K562 (cell line): ENCODE measurements around the gene INPP4B. TPM values are rescaled to one million over a fixed set of nuclear protein-coding genes. Genes with fewer than 3 reads are reported as not detected.

Experiments used
- ATAC-seq: fragments of 200-7000 bp; cut with Tn5 transposase; 3 replicates; pipeline ENCODE4 v1.9.1; 2020; ENCODE audit warnings: moderate library complexity
- BruUV-seq: library from RNA; stranded (reverse); fragments of 400-500 nt; replicated peaks from 2 replicates; lab custom pipeline; 2021; lab: Mats Ljungman, UMichigan
- CTCF ChIA-PET: fragments of 300-600 bp; formaldehyde crosslinking; extraction: SDS; loops from one replicate; lab custom pipeline; 2021; ENCODE audit warnings: low intra/inter-chr PET ratio; lab: Yijun Ruan, JAX
- POLR2A ChIA-PET: fragments of 300-600, 350-650 bp; sonication (Branson Sonifier 250); formaldehyde crosslinking; extraction: SDS; loops from one replicate; lab custom pipeline; 2021; ENCODE audit warnings: antibody characterized with exemption, inconsistent platforms; lab: Yijun Ruan, JAX
- DNase-seq, 4 experiments: peaks; one replicate each; pipeline versions ENCODE4 v3.0.0 to v3.0.0-alpha.2; 2011 to 2018; ENCODE audit warnings: low spot score in 3 of 4, mixed read lengths in 3 of 4; ENCODE audit errors: extremely low read depth in 1 of 4
- FAIRE-seq: peaks from 2 replicates; lab custom pipeline; 2011; peaks lifted over from hg19 to GRCh38; lab: Jason Lieb, UNC
- H2AFZ ChIP-seq: 2 replicates; pipeline ENCODE4 v1.6.0; 2011; ENCODE audit warnings: low read depth, low read length, control low read depth, inconsistent platforms
- H3K27ac ChIP-seq: fragments of 200-600 bp; 3 replicates; pipeline ENCODE4 v1.8.0; 2011; ENCODE audit warnings: low read depth, mild to moderate bottlenecking, control low read depth, inconsistent platforms, low read length, moderate library complexity, mixed read lengths; ENCODE audit errors: extremely low read depth
- H3K27me3 ChIP-seq, 2 experiments: fragments of 300-600 bp in 1 of 2; 2 replicates in 1 of 2; 3 replicates in 1 of 2; pipeline versions ENCODE4 v1.6.0 to v1.8.0; 2011; ENCODE audit warnings: inconsistent platforms in 2 of 2, low read length in 2 of 2, mild to moderate bottlenecking in 1 of 2, mixed read lengths in 1 of 2, moderate library complexity in 1 of 2; ENCODE audit not compliant: control insufficient read depth in 2 of 2, insufficient read depth in 2 of 2
- H3K36me3 ChIP-seq: fragments of 300-600 bp; 3 replicates; pipeline ENCODE4 v1.8.0; 2011; ENCODE audit warnings: mild to moderate bottlenecking, low read length, inconsistent platforms; ENCODE audit not compliant: control insufficient read depth, insufficient read depth
- H3K4me1 ChIP-seq, 2 experiments: fragments of 200-600 bp in 1 of 2; replicated peaks in 1 of 2; 2 replicates in 1 of 2; 3 replicates in 1 of 2; pipeline versions ENCODE4 v1.5.1 to v1.8.0; 2011; ENCODE audit warnings: inconsistent platforms in 2 of 2, low read length in 2 of 2, mild to moderate bottlenecking in 1 of 2, mixed read lengths in 1 of 2, moderate library complexity in 1 of 2; ENCODE audit not compliant: control insufficient read depth in 2 of 2, insufficient read depth in 2 of 2
- H3K4me2 ChIP-seq: 2 replicates; pipeline ENCODE4 v1.6.1; 2011; ENCODE audit warnings: low read length, control low read depth, inconsistent platforms, mixed read lengths; ENCODE audit not compliant: insufficient read depth
- H3K4me3 ChIP-seq: fragments of 200-600 bp; sonication (generic), shearing (Covaris generic); 2 replicates; pipeline ENCODE4 v1.5.1; 2016; ENCODE audit warnings: control low read depth, inconsistent platforms
- H3K79me2 ChIP-seq: fragments of 200-600 bp; 3 replicates; pipeline ENCODE4 v1.8.0; 2011; ENCODE audit warnings: low read length, inconsistent platforms; ENCODE audit not compliant: control insufficient read depth, insufficient read depth
- H3K9ac ChIP-seq, 2 experiments: 2 replicates each; pipeline versions ENCODE4 v1.6.0 to v1.6.1; 2011; ENCODE audit warnings: low read depth in 2 of 2, low read length in 2 of 2, control low read depth in 1 of 2, inconsistent platforms in 1 of 2, mild to moderate bottlenecking in 1 of 2, mixed read lengths in 1 of 2; ENCODE audit not compliant: insufficient read depth in 1 of 2
- H3K9me1 ChIP-seq: one replicate; pipeline ENCODE4 v1.6.0; 2011; ENCODE audit warnings: inconsistent platforms, mild to moderate bottlenecking, low read length, moderate library complexity; ENCODE audit not compliant: control insufficient read depth, insufficient read depth
- H3K9me3 ChIP-seq: replicated peaks from 2 replicates; pipeline ENCODE4 v1.5.1; 2011; ENCODE audit warnings: low read depth, low read length, inconsistent platforms; ENCODE audit not compliant: control insufficient read depth, insufficient read depth
- H4K20me1 ChIP-seq: replicated peaks from 2 replicates; pipeline ENCODE4 v1.6.1; 2011; ENCODE audit warnings: low read length, inconsistent platforms, mixed read lengths; ENCODE audit not compliant: control insufficient read depth, insufficient read depth
- ARID3A ChIP-seq: IDR thresholded peaks from 2 replicates; pipeline ENCODE4 v1.6.1; 2012; ENCODE audit warnings: low read depth, low read length, improper control_type of control experiment, borderline replicate concordance
- BHLHE40 ChIP-seq: IDR thresholded peaks from 2 replicates; pipeline ENCODE4 v1.6.1; 2011; ENCODE audit warnings: low read length, improper control_type of control experiment
- CBFA2T3 ChIP-seq: fragments of 450-650 bp; IDR thresholded peaks from 2 replicates; pipeline ENCODE4 v1.6.1; 2017
- CLOCK ChIP-seq: fragments of 250-450 bp; sonication (Bioruptor Pico); IDR thresholded peaks from 2 replicates; pipeline ENCODE4 v1.4.0; 2020; ENCODE audit warnings: mild to moderate bottlenecking, moderate library complexity, borderline replicate concordance
- HDGF ChIP-seq: fragments of 450-650 bp; IDR thresholded peaks from 2 replicates; pipeline ENCODE4 v1.6.1; 2016
- MTF1 ChIP-seq: fragments of 250-450 bp; sonication (Bioruptor Pico); IDR thresholded peaks from 2 replicates; pipeline ENCODE4 v1.9.0; 2021; ENCODE audit warnings: moderate library complexity, mild to moderate bottlenecking, inconsistent platforms, borderline replicate concordance
- NR2C2 ChIP-seq, 2 experiments: fragments of 200-800 bp in 1 of 2; sonication (Bioruptor generic) in 1 of 2; sonication (generic) in 1 of 2; formaldehyde crosslinking in 1 of 2; IDR thresholded peaks; 2 replicates each; pipeline versions ENCODE4 v1.6.1 to v1.8.0; 2016 to 2022; ENCODE audit warnings: mild to moderate bottlenecking in 1 of 2, missing compliant biosample characterization in 1 of 2, missing genetic modification characterization in 1 of 2, missing genetic modification reagents in 1 of 2
- POU5F1 ChIP-seq: fragments of 150-350 bp; IDR thresholded peaks from 2 replicates; pipeline ENCODE4 v1.6.1; 2014; ENCODE audit warnings: borderline replicate concordance, low read length, low read depth, mild to moderate bottlenecking; ENCODE audit not compliant: partially characterized antibody
- RBM34 ChIP-seq: fragments of 200-400 bp; formaldehyde crosslinking; IDR thresholded peaks from 2 replicates; pipeline ENCODE4 v1.6.1; 2018; ENCODE audit warnings: low read length, borderline replicate concordance; ENCODE audit not compliant: insufficient read depth
- RBM39 ChIP-seq: fragments of 200-400 bp; formaldehyde crosslinking; optimal IDR thresholded peaks from 2 replicates; pipeline ENCODE3; 2018; ENCODE audit warnings: low read depth, low read length
- TEAD2 ChIP-seq: fragments of 450-650 bp; IDR thresholded peaks from 2 replicates; pipeline ENCODE4 v1.6.1; 2016; ENCODE audit warnings: missing genetic modification characterization, control low read depth, missing compliant biosample characterization
- WHSC1 ChIP-seq: IDR thresholded peaks from one replicate; pipeline ENCODE4 v1.6.1; 2012; ENCODE audit warnings: low read length, control low read depth, inconsistent platforms
- ZNF217 ChIP-seq: sonication (generic); formaldehyde crosslinking; IDR thresholded peaks from 2 replicates; pipeline ENCODE4 v1.8.0; 2022; ENCODE audit warnings: mild to moderate bottlenecking, missing genetic modification reagents
- ZNF79 ChIP-seq: fragments of 250-450 bp; sonication (Bioruptor Pico); IDR thresholded peaks from 2 replicates; pipeline ENCODE4 v1.4.0; 2020; ENCODE audit warnings: low read depth, mild to moderate bottlenecking, moderate library complexity
- WGBS: fragments of 100-300 bp; shearing (Covaris generic); methylation state at CpG from one replicate; pipeline ENCODE4 v1.1.6; 2016; ENCODE audit warnings: low coverage, mixed read lengths; ENCODE audit not compliant: insufficient coverage; ENCODE audit errors: missing lambda C conversion rate; 5-methylcytosine and 5-hydroxymethylcytosine counted together
- in situ Hi-C: fragments of 300-500 bp; cut with MboI; formaldehyde crosslinking; loops from 4 replicates; pipeline ENCODE4 v1.15.0; 2018; ENCODE audit warnings: inconsistent platforms, mixed read lengths
- intact Hi-C: fragments of 100-400 bp; cut with micrococcal nuclease; formaldehyde crosslinking; loops from 2 replicates; pipeline ENCODE4 v1.14.2; 2022
- polyA plus RNA-seq, 8 experiments: library from polyadenylated mRNA; depleted of rRNA in 4 of 8; stranded (reverse) in 5 of 8; unstranded in 3 of 8; fragments of >200 nt; fragmentation: Nextera tagmentation in 2 of 8; fragmentation: Illumina TruSeq in 1 of 8; extraction: Ambion mirVana in 2 of 8; extraction: Trizol in 1 of 8; gene quantifications; 2 replicates each; pipeline versions ENCODE4 v1.2.1 to v1.2.3, GENCODE V29; 2011 to 2014; ENCODE audit warnings: inconsistent platforms in 1 of 8, missing spikeins in 1 of 8
- total RNA-seq, 7 experiments: library from RNA; depleted of rRNA in 6 of 7; stranded (reverse); fragments of >200 nt in 6 of 7; fragmentation: Illumina TruSeq in 2 of 7; extraction: Trizol in 2 of 7; gene quantifications; 2 replicates each; pipeline versions ENCODE4 v1.2.1 to v1.2.3, GENCODE V29; 2011 to 2021; ENCODE audit warnings: low replicate concordance in 1 of 7
- TF ChIP-seq, protein P1 (sequence below): sonication (generic); formaldehyde crosslinking; IDR thresholded peaks from 2 replicates; pipeline ENCODE4 v1.5.0; 2020; ENCODE audit warnings: missing genetic modification reagents
- TF ChIP-seq, protein P2 (sequence below): IDR thresholded peaks from 3 replicates; pipeline ENCODE4 v1.6.1; 2011; ENCODE audit warnings: borderline replicate concordance, mild to moderate bottlenecking; ENCODE audit not compliant: insufficient read length, insufficient read depth

INPP4B gene
- total and polyA plus RNA-seq, 9 of the 15 experiments (the other 6 are each of a cell fraction or from before 2014, with no cell fraction given): 0.04 to 0.11 TPM; not detected in 7

- TF ChIP-seq CLOCK (CRISPR knock-in tag) (no peak), RBM39 (no peak), POU5F1 (no peak), WHSC1 (no peak), TEAD2 (tag) (no peak), MTF1 (no peak)
These were observed 676.9 kb downstream of the INPP4B start (continued) for GRCh38 chr4:142169216-142169615.

GRCh38 chr4:142168181-142168580, 677.9 kb downstream of the INPP4B start:
- FAIRE-seq (no peak), ATAC-seq (no peak), DNase-seq (no peak)
- ChIA-PET POLR2A (no interaction called here), CTCF (no interaction called here)
- Histone ChIP-seq H4K20me1 (no peaks in the 10 kb centered on the region), H3K4me1 (no peaks in the 10 kb centered on the region), H3K27me3 (no peaks in the 10 kb centered on the region), H3K9me3 (no peaks in the 10 kb centered on the region), H3K4me3 (no peak overlapping the region), H3K9ac (no peak overlapping the region), H3K4me2 (no peak overlapping the region), H3K27ac (no peak overlapping the region), H3K79me2 (no peaks in the 10 kb centered on the region), H3K36me3 (no peaks in the 10 kb centered on the region), H2AFZ (no peak overlapping the region), H3K9me1 (no peaks in the 10 kb centered on the region)
- in situ Hi-C loops: no loop called here
- intact Hi-C loops: no loop called here
- BruUV-seq: no TSS peak
- WGBS: 0% methylated on average over 2 of the region's 2 CpGs
- no peak for TF ChIP-seq ZNF79 (CRISPR knock-in tag)
- no peak for TF ChIP-seq HDGF
- no peak for TF ChIP-seq BHLHE40
- TF ChIP-seq CBFA2T3: no peak
- TF ChIP-seq NR2C2 (CRISPR knock-in tag; IDR thresholded peaks at IDR 0.05): no peak
- no peak for TF ChIP-seq NR2C2 (tag; IDR thresholded peaks at IDR 0.05)
- no peak for TF ChIP-seq RBM34
- no peak for TF ChIP-seq ARID3A
- TF ChIP-seq, protein P1, sequence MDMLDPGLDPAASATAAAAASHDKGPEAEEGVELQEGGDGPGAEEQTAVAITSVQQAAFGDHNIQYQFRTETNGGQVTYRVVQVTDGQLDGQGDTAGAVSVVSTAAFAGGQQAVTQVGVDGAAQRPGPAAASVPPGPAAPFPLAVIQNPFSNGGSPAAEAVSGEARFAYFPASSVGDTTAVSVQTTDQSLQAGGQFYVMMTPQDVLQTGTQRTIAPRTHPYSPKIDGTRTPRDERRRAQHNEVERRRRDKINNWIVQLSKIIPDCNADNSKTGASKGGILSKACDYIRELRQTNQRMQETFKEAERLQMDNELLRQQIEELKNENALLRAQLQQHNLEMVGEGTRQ (CRISPR knock-in tag): no peak
- TF ChIP-seq, protein P2, sequence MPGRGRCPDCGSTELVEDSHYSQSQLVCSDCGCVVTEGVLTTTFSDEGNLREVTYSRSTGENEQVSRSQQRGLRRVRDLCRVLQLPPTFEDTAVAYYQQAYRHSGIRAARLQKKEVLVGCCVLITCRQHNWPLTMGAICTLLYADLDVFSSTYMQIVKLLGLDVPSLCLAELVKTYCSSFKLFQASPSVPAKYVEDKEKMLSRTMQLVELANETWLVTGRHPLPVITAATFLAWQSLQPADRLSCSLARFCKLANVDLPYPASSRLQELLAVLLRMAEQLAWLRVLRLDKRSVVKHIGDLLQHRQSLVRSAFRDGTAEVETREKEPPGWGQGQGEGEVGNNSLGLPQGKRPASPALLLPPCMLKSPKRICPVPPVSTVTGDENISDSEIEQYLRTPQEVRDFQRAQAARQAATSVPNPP: no peak
- TF ChIP-seq ZNF217 (CRISPR knock-in tag): no peak
